Measurements from ENCODE around the gene PERM1. TPM values are rescaled to one million over a fixed set of nuclear protein-coding genes. Genes with fewer than 3 reads are reported as not detected.

Gene PERM1
- total RNA-seq, 2 experiments from 2014 or later, result not detected

GRCh38 chr1:1021920-1022259 is 40.0 kb upstream of the PERM1 start:
- ATAC-seq, result no peak
- ChIA-PET CTCF (interaction anchor here (3.4 kb wide), 1 partner anchor 20 kb away, joined by 14 read pairs; no protein-coding TSS in a partner anchor), POLR2A (interaction anchor here (0.5 to 1.3 kb wide), 3 partner anchors 10 to 384 kb away, joined by 3 to 5 read pairs (median 3); no protein-coding TSS in a partner anchor)
- H3K4me3 Mint-ChIP-seq, result no peak overlapping the region
- H3K4me1 Mint-ChIP-seq (ENCODE audit: low read depth), result peaks cover 8% of the 10 kb centered on the region
- H3K27ac Mint-ChIP-seq, result no peak overlapping the region
- H3K36me3 Mint-ChIP-seq (ENCODE audit: low read depth), result no peaks in the 10 kb centered on the region
- H3K9me3 Mint-ChIP-seq, result no peaks in the 10 kb centered on the region
- H3K27me3 Mint-ChIP-seq, result no peaks in the 10 kb centered on the region
- no peak for DNase-seq
- TF ChIP-seq, protein P1, sequence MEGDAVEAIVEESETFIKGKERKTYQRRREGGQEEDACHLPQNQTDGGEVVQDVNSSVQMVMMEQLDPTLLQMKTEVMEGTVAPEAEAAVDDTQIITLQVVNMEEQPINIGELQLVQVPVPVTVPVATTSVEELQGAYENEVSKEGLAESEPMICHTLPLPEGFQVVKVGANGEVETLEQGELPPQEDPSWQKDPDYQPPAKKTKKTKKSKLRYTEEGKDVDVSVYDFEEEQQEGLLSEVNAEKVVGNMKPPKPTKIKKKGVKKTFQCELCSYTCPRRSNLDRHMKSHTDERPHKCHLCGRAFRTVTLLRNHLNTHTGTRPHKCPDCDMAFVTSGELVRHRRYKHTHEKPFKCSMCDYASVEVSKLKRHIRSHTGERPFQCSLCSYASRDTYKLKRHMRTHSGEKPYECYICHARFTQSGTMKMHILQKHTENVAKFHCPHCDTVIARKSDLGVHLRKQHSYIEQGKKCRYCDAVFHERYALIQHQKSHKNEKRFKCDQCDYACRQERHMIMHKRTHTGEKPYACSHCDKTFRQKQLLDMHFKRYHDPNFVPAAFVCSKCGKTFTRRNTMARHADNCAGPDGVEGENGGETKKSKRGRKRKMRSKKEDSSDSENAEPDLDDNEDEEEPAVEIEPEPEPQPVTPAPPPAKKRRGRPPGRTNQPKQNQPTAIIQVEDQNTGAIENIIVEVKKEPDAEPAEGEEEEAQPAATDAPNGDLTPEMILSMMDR (IDR thresholded peaks at IDR 0.05), result no peak
- intact Hi-C loops (cut with micrococcal nuclease), result no loop called here

DNA sequence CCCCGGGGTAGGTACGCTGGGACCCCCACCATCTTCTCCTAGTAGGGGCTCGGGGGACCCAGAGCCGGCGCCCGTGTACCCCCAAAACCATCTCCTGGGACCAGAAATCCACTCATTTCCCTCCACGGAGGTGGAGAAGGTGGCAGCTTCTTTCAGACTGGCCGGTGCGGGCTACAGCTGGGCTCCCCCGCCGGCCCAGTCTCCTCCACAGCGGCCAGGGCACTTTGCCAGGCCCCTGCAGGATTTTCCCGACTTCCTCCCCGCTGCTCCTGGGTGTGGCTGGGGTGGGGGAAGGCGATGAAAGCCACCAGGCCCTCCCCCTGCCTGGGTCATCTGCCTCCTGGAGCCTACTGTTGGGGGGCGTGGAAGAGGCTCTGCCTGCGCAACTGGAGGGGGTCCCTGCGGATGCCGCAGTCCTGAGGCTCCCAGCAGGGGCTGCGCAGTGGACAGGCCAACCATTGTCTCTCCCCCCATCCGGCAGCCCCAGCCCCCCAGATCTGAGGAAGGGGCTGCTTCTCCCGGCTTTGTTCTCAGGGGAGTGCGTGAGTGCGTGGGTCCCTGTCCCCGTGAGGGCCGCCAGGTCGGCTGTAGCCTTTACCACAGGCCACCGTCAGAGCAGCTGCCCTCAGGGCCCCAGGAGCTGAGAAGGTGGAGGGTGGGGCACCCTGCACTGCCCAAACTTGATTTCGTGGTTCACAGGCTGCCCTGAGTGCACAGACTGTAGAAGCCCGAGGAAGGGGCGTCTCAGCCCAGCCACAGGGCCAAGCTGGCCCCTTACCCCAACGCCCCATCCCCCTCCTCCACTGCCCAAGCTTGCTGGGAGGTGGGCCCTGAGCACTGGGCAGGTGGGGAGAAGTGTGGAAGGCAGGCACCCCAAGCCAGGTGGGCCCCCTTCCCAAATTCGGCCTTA is 39.4 kb upstream of the PERM1 start:
- ChIA-PET POLR2A (interaction anchor here (1.3 kb wide), 1 partner anchor 11 kb away, joined by 5 read pairs; no protein-coding TSS in a partner anchor), CTCF (interaction anchor here (3.4 kb wide), 1 partner anchor 19 kb away, joined by 14 read pairs; no protein-coding TSS in a partner anchor)
- DNase-seq (no peak), ATAC-seq (no peak)
- intact Hi-C loops (cut with micrococcal nuclease), result no loop called here
- H3K4me3 Mint-ChIP-seq, result peak overlapping the region; percentile 47
- no peaks in the 10 kb centered on the region for H3K9me3 Mint-ChIP-seq
- TF ChIP-seq, protein P1 (IDR thresholded peaks at IDR 0.05), result no peak
- H3K36me3 Mint-ChIP-seq (ENCODE audit: low read depth), result no peaks in the 10 kb centered on the region
- H3K27me3 Mint-ChIP-seq, result no peaks in the 10 kb centered on the region
- no peak overlapping the region for H3K27ac Mint-ChIP-seq
- H3K4me1 Mint-ChIP-seq (ENCODE audit: low read depth), result peaks cover 8% of the 10 kb centered on the region

DNA sequence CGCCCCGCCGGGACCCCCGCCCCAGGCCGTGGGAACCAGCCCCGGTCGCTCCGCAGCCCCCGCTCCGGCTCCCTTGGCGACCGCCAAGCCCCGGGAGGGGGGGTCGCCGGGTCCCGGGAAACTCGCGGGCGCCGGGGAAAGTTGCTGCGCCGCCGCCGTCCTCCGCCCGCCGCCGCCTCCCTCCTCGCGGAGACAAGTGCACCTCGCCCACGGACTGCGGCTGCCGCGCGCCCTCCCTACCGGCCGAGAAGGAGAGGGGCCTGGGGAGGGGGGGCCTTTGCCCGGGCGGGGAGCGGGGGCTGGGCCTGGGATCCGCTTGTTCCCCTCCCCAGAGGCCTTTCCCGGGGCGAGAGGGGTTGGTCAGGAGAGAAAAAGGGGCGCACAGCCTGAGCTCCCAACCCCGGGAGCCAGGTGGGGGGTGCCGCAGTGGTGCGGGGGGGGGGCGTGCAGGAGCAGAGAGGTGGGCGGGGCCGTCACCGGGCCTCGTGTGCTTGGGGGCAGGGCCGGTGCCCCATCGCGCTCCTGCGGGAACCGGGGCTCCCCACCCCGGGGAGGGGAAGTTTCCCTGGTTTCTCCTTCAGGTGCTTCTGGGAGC is 38.6 kb upstream of the PERM1 start:
- Mint-ChIP-seq H3K36me3 (ENCODE audit: low read depth) (no peaks in the 10 kb centered on the region), H3K4me1 (ENCODE audit: low read depth) (peaks cover 8% of the 10 kb centered on the region), H3K4me3 (no peak overlapping the region), H3K27me3 (no peaks in the 10 kb centered on the region), H3K27ac (no peak overlapping the region), H3K9me3 (no peaks in the 10 kb centered on the region)
- intact Hi-C loops (cut with micrococcal nuclease), result no loop called here
- TF ChIP-seq, protein P1 (IDR thresholded peaks at IDR 0.05), result no peak
- POLR2A ChIA-PET, result no interaction called here
- DNase-seq, result peak; percentile 67
- no peak for ATAC-seq
- CTCF ChIA-PET, result interaction anchor here (3.4 kb wide), 1 partner anchor 19 kb away, joined by 14 read pairs; no protein-coding TSS in a partner anchor

DNA sequence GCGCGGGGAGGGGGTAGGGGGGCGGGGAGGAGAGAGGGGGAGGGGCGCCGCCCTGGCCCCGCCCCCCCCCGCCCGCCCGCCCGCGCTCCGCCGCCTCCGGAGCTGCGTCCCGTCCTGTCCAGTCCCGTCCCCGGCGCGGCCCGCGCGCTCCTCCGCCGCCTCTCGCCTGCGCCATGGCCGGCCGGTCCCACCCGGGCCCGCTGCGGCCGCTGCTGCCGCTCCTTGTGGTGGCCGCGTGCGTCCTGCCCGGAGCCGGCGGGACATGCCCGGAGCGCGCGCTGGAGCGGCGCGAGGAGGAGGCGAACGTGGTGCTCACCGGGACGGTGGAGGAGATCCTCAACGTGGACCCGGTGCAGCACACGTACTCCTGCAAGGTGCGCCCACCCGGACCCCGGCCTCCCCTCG is 38.1 kb upstream of the PERM1 start, which contains the start of gene AGRN:
Gene AGRN (plus strand): TSS at position 121 of the 405 bp plus-strand sequence. CDS start 53 bp downstream, at position 174.
- peak; percentile 6 for ATAC-seq
- H3K27ac Mint-ChIP-seq, result no peak within 1 kb of the TSS
- peak within 1 kb of the TSS; percentile 66 for H3K4me3 Mint-ChIP-seq
- POLR2A ChIA-PET, result interaction anchor here (1.0 to 1.3 kb wide), 2 partner anchors 43 to 211 kb away, joined by 3 to 4 read pairs; no protein-coding TSS in a partner anchor
- intact Hi-C loops (cut with micrococcal nuclease), result no loop called here
- peaks cover 13% of the 10 kb centered on the region for H3K4me1 Mint-ChIP-seq (ENCODE audit: low read depth)
- CTCF ChIA-PET, result interaction anchor here (1.1 to 3.4 kb wide), 4 partner anchors 13 to 80 kb away, joined by 3 to 14 read pairs (median 12); no protein-coding TSS in a partner anchor
- no peaks in the 10 kb centered on the region for H3K9me3 Mint-ChIP-seq
- no peaks in the 10 kb centered on the region for H3K27me3 Mint-ChIP-seq
- H3K36me3 Mint-ChIP-seq (ENCODE audit: low read depth), result no peaks in the 10 kb centered on the region
- TF ChIP-seq, protein P1 (IDR thresholded peaks at IDR 0.05), result no peak
- DNase-seq, result peak; percentile 39
